CD4-positive, alpha-beta T cell (primary cell): ENCODE data around the gene TNIK. TPM values are rescaled to one million over a fixed set of nuclear protein-coding genes. Genes with fewer than 3 reads are reported as not detected.

ENCODE experiments used
- ATAC-seq: fragments of 200-7000 bp; cut with Tn5 transposase; one replicate; pipeline ENCODE4 v1.10.0; 2022; ENCODE audit warnings: mild to moderate bottlenecking; ENCODE audit not compliant: poor library complexity
- CTCF ChIA-PET: fragments of 350-600 bp; sonication (Branson Sonifier 250); formaldehyde crosslinking; loops from one replicate; lab custom pipeline; 2021; ENCODE audit warnings: antibody characterized with exemption, inconsistent platforms; lab: Charles Lee
- POLR2A ChIA-PET: fragments of 350-600 bp; sonication (Branson Sonifier 250); formaldehyde crosslinking; loops from one replicate; lab custom pipeline; 2021; ENCODE audit warnings: antibody characterized with exemption, inconsistent platforms; lab: Charles Lee
- DNase-seq, 14 experiments: peaks; one replicate each; pipeline ENCODE4 v3.0.0-alpha.2; 2013 to 2020; ENCODE audit warnings: mixed read lengths in 2 of 14
- H3K27ac ChIP-seq, 2 donors: one replicate each; pipeline versions ENCODE4 v1.5.1 to v1.7.0; 2013; ENCODE audit warnings: low read length in 2 of 2, low read depth in 1 of 2, mild to moderate bottlenecking in 1 of 2
- H3K27me3 ChIP-seq, 2 experiments: 1 replicate in 1 of 2; 2 replicates in 1 of 2; pipeline versions ENCODE4 v1.6.1 to v1.7.0; 2013; ENCODE audit warnings: low read length in 2 of 2, control low read depth in 1 of 2, mild to moderate bottlenecking in 1 of 2, moderate library complexity in 1 of 2; ENCODE audit not compliant: insufficient read depth in 2 of 2, control insufficient read depth in 1 of 2
- H3K36me3 ChIP-seq: one replicate; pipeline ENCODE4 v1.6.1; 2013; ENCODE audit warnings: low read length, control low read depth; ENCODE audit not compliant: insufficient read depth
- H3K4me1 ChIP-seq: one replicate; pipeline ENCODE4 v1.6.1; 2013; ENCODE audit warnings: low read length, control low read depth; ENCODE audit not compliant: insufficient read depth
- H3K4me3 ChIP-seq: one replicate; pipeline ENCODE4 v1.5.1; 2013; ENCODE audit warnings: mild to moderate bottlenecking, low read length, moderate library complexity
- H3K9me3 ChIP-seq, 2 experiments: 1 replicate in 1 of 2; 2 replicates in 1 of 2; pipeline versions ENCODE4 v1.6.1 to v1.7.0; 2013; ENCODE audit warnings: low read length in 2 of 2, mild to moderate bottlenecking in 2 of 2, control low read depth in 1 of 2, moderate library complexity in 1 of 2; ENCODE audit not compliant: control insufficient read depth in 1 of 2, insufficient read depth in 1 of 2
- H3K27ac Mint-ChIP-seq: one replicate; pipeline ENCODE4 v1.8.0; 2020; ENCODE audit warnings: mixed read lengths
- H3K27me3 Mint-ChIP-seq: one replicate; pipeline ENCODE4 v1.8.0; 2021; ENCODE audit warnings: mixed read lengths
- H3K36me3 Mint-ChIP-seq: one replicate; pipeline ENCODE4 v1.8.0; 2021; ENCODE audit warnings: low read depth, mixed read lengths
- H3K4me1 Mint-ChIP-seq: one replicate; pipeline ENCODE4 v1.8.0; 2021; ENCODE audit warnings: low read depth, mixed read lengths
- H3K4me3 Mint-ChIP-seq: one replicate; pipeline ENCODE4 v1.8.0; 2020; ENCODE audit warnings: mild to moderate bottlenecking, mixed read lengths
- H3K9me3 Mint-ChIP-seq: one replicate; pipeline ENCODE4 v1.8.0; 2020; ENCODE audit warnings: mixed read lengths
- intact Hi-C, 2 experiments: fragments of 100-400 bp; cut with DNase I in 1 of 2; cut with micrococcal nuclease in 1 of 2; formaldehyde crosslinking; loops; one replicate each; pipeline versions ENCODE4 v1.15.1 to v1.9.0; 2023 to 2025; cut with DNase I, micrococcal nuclease
- total RNA-seq, 174 experiments: library from RNA in 2 of 174; stranded (reverse) in 2 of 174; gene quantifications; one replicate each; pipeline ENCODE4 v1.2.3 and lab custom pipeline; 2021 to 2026
- TF ChIP-seq, protein P1 (sequence below): fragments of 200-600 bp; IDR thresholded peaks from one replicate; pipeline ENCODE4 v1.8.0; 2022; ENCODE audit warnings: antibody characterized with exemption, mild to moderate bottlenecking

Gene TNIK
- total RNA-seq, 2 experiments from 2014 or later: 71.0 to 78.3 TPM

DNA sequence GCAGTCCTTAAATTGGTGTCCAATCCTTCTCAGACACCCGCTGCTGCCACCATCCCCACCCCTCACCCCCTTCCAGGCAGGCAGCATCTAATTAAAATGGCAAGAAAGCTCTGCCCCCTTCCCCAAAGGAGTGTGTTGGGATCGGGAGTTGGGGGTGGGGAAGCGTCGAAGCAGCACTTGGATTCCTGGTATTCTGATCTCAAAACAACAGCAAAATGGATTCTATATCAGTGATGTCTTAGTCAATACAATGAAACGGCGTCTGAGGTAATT, 1.4 kb downstream of the TNIK start:
- POLR2A ChIA-PET: interaction anchor here (0.8 to 5.1 kb wide), 7 partner anchors 12 to 589 kb away, joined by 3 to 43 read pairs (median 4); partner anchors contain the start of gene RPL22L1

DNA sequence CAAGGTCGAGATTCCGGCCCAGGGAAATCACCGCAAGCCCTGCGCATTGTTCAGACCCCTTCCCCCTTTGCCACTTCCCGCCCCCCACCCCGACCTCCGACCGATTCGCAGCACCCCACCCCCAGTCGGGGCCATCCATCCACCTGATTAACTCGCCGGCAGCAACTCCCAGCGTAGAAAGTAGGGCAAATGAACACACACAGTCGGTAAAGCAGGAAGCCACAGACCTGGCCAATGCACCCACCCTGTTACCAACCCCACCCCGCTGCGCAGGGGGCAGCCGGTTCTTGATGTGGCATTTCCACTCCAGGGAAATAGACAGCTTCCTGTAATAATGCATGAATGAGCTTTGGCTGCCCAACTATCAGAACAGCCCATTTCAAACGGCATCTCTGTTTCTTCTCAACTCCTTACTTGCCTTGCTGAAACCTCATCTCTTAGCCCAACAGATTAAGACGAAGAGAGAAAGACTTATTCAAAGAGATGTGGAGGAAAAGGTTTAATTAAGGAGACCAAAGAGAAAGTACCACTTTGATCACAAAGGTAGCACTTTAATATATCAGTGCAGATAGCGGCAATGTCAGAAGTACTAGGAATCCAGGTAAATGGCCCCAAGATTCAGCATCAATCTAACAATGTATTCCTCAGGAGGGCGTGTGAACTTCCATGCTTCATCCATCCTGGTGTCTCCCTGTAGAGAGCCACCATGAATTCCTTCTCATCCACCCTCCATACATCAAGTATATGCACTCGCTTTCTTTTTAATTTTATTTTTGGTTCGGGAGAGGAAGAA, 1.9 kb downstream of the TNIK start:
- Mint-ChIP-seq H3K4me3 (peak overlapping the region; percentile 97), H3K27ac (peak overlapping the region; percentile 92), H3K4me1 (peaks cover 53% of the 10 kb centered on the region), H3K36me3 (peaks cover 40% of the 10 kb centered on the region), H3K9me3 (no peaks in the 10 kb centered on the region), H3K27me3 (no peaks in the 10 kb centered on the region)
- ATAC-seq (no peak), DNase-seq (peak; percentile 9 to 83 (median 47))
- Histone ChIP-seq H3K36me3 (no peaks in the 10 kb centered on the region), H3K9me3 (no peaks in the 10 kb centered on the region), H3K4me3 (peak overlapping the region; percentile 74), H3K27ac (peak overlapping the region; percentile 52 to 71), H3K4me1 (peaks cover 45% of the 10 kb centered on the region), H3K27me3 (no peaks in the 10 kb centered on the region)
- TF ChIP-seq, protein P1, sequence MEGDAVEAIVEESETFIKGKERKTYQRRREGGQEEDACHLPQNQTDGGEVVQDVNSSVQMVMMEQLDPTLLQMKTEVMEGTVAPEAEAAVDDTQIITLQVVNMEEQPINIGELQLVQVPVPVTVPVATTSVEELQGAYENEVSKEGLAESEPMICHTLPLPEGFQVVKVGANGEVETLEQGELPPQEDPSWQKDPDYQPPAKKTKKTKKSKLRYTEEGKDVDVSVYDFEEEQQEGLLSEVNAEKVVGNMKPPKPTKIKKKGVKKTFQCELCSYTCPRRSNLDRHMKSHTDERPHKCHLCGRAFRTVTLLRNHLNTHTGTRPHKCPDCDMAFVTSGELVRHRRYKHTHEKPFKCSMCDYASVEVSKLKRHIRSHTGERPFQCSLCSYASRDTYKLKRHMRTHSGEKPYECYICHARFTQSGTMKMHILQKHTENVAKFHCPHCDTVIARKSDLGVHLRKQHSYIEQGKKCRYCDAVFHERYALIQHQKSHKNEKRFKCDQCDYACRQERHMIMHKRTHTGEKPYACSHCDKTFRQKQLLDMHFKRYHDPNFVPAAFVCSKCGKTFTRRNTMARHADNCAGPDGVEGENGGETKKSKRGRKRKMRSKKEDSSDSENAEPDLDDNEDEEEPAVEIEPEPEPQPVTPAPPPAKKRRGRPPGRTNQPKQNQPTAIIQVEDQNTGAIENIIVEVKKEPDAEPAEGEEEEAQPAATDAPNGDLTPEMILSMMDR: no peak
- ChIA-PET CTCF (no interaction called here), POLR2A (interaction anchor here (0.8 to 5.1 kb wide), 4 partner anchors 37 to 189 kb away, joined by 3 to 23 read pairs (median 4); no protein-coding TSS in a partner anchor)
- intact Hi-C loops: loop anchor here (5.0 to 10.0 kb wide), 4 partner anchors 109 to 273 kb away; no protein-coding TSS in a partner anchor

More for the DNA sequence above, 1.4 kb downstream of the TNIK start:
- Histone ChIP-seq H3K36me3 (no peaks in the 10 kb centered on the region), H3K4me1 (peaks cover 41% of the 10 kb centered on the region), H3K27ac (peak overlapping the region; percentile 52 to 71), H3K9me3 (no peaks in the 10 kb centered on the region), H3K4me3 (peak overlapping the region; percentile 74), H3K27me3 (no peaks in the 10 kb centered on the region)
- ATAC-seq (no peak), DNase-seq (peak in 2 of 14 experiments; percentile 4 to 50)
- H3K27me3 Mint-ChIP-seq: no peaks in the 10 kb centered on the region
- intact Hi-C loops: loop anchor here (5.0 to 10.0 kb wide), 4 partner anchors 109 to 274 kb away; no protein-coding TSS in a partner anchor
- peaks cover 40% of the 10 kb centered on the region for H3K36me3 Mint-ChIP-seq
- TF ChIP-seq, protein P1: no peak
- H3K4me3 Mint-ChIP-seq: peak overlapping the region; percentile 97
- H3K4me1 Mint-ChIP-seq: peaks cover 53% of the 10 kb centered on the region
- H3K9me3 Mint-ChIP-seq: no peaks in the 10 kb centered on the region
- CTCF ChIA-PET: interaction anchor here (0.6 to 0.7 kb wide), 2 partner anchors 33 to 1072 kb away, joined by 3 read pairs; no protein-coding TSS in a partner anchor
- peak overlapping the region; percentile 92 for H3K27ac Mint-ChIP-seq

DNA sequence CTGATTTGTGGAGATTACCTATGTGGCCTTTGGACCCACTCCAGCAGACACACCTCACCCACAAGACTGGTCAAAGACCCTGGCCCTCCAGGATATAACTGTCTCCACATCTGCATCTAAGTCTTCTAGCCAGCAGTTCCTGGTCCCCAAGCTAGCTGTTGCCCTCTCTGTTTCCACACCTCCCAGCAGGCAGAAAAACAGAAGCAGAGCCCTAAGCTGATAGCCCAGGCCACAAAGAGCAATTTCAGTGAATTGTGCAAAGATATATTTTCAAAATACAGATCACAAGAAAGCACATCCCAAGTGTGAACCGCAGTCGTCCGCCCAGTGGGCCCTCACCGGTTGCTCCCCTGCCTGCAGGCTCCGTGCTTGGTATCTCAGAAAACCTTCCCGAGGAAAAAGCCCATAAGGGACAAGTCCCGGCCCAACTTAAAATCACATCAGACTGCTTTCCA, 2.6 kb downstream of the TNIK start:
- peaks cover 44% of the 10 kb centered on the region for H3K4me1 ChIP-seq
- TF ChIP-seq, protein P1: no peak
- CTCF ChIA-PET: no interaction called here
- H3K9me3 ChIP-seq: no peaks in the 10 kb centered on the region
- no peaks in the 10 kb centered on the region for H3K36me3 ChIP-seq
- Mint-ChIP-seq H3K27me3 (no peaks in the 10 kb centered on the region), H3K36me3 (peaks cover 40% of the 10 kb centered on the region), H3K4me3 (peak overlapping the region; percentile 97), H3K27ac (peak overlapping the region; percentile 92), H3K4me1 (peaks cover 50% of the 10 kb centered on the region), H3K9me3 (no peaks in the 10 kb centered on the region)
- peak overlapping the region; percentile 74 for H3K4me3 ChIP-seq
- peak overlapping the region in 1 of 2 donors; percentile 4 for H3K27ac ChIP-seq
- POLR2A ChIA-PET: interaction anchor here (0.7 to 5.1 kb wide), 4 partner anchors 12 to 108 kb away, joined by 3 to 23 read pairs (median 6); no protein-coding TSS in a partner anchor
- DNase-seq (peak in 6 of 14 experiments; percentile 2 to 30 (median 13)), ATAC-seq (no peak)
- intact Hi-C loops: loop anchor here (5.0 to 10.0 kb wide), 4 partner anchors 110 to 273 kb away; no protein-coding TSS in a partner anchor
- no peaks in the 10 kb centered on the region for H3K27me3 ChIP-seq
